Activated CD8-positive, alpha-beta T cell treated with anti-CD3 and anti-CD28 coated beads for 36 hours (primary cell): Measurements from ENCODE around the gene INPP5F. TPM values are rescaled to one million over a fixed set of nuclear protein-coding genes. Genes with fewer than 3 reads are reported as not detected.
A peak's percentile ranks its signal among the peaks of the same experiment; 100 is the strongest.

Experiments
- ATAC-seq: fragments of 200-7000 bp; cut with Tn5 transposase; one replicate; pipeline ENCODE4 v1.10.0; 2021; ENCODE audit warnings: mild to moderate bottlenecking, moderate library complexity
- CTCF ChIA-PET: fragments of 350-600 bp; sonication (Branson Sonifier 250); formaldehyde crosslinking; loops from one replicate; lab custom pipeline; 2021; ENCODE audit warnings: antibody characterized with exemption; lab: Charles Lee
- POLR2A ChIA-PET: fragments of 350-600 bp; sonication (Branson Sonifier 250); formaldehyde crosslinking; loops from one replicate; lab custom pipeline; 2021; ENCODE audit warnings: antibody characterized with exemption; lab: Charles Lee
- DNase-seq: peaks from one replicate; pipeline ENCODE4 v3.0.0-alpha.2; 2020
- H3K27ac Mint-ChIP-seq: one replicate; pipeline ENCODE4 v1.8.0; 2021; ENCODE audit warnings: mild to moderate bottlenecking, mixed read lengths
- H3K27me3 Mint-ChIP-seq: one replicate; pipeline ENCODE4 v1.8.0; 2021; ENCODE audit warnings: mixed read lengths
- H3K36me3 Mint-ChIP-seq: one replicate; pipeline ENCODE4 v1.8.0; 2021; ENCODE audit warnings: low read depth, mixed read lengths
- H3K4me1 Mint-ChIP-seq: one replicate; pipeline ENCODE4 v1.8.0; 2021; ENCODE audit warnings: low read depth, mixed read lengths
- H3K4me3 Mint-ChIP-seq: one replicate; pipeline ENCODE4 v1.8.0; 2021; ENCODE audit warnings: mild to moderate bottlenecking, moderate library complexity, mixed read lengths
- H3K9me3 Mint-ChIP-seq: one replicate; pipeline ENCODE4 v1.8.0; 2021; ENCODE audit warnings: mixed read lengths
- intact Hi-C: fragments of 100-400 bp; cut with micrococcal nuclease; formaldehyde crosslinking; loops from one replicate; pipeline ENCODE4 v1.10.0; 2022
- total RNA-seq, 2 experiments: library from RNA; stranded (reverse); gene quantifications; one replicate each; pipeline ENCODE4 v1.2.3, GENCODE V29; 2021
- TF ChIP-seq, protein P1 (sequence below): fragments of 200-600 bp; IDR thresholded peaks from one replicate; pipeline ENCODE4 v1.8.0; 2022; ENCODE audit warnings: antibody characterized with exemption, mild to moderate bottlenecking

INPP5F gene
- total RNA-seq, 2 experiments from 2014 or later = 10.7 TPM

DNA sequence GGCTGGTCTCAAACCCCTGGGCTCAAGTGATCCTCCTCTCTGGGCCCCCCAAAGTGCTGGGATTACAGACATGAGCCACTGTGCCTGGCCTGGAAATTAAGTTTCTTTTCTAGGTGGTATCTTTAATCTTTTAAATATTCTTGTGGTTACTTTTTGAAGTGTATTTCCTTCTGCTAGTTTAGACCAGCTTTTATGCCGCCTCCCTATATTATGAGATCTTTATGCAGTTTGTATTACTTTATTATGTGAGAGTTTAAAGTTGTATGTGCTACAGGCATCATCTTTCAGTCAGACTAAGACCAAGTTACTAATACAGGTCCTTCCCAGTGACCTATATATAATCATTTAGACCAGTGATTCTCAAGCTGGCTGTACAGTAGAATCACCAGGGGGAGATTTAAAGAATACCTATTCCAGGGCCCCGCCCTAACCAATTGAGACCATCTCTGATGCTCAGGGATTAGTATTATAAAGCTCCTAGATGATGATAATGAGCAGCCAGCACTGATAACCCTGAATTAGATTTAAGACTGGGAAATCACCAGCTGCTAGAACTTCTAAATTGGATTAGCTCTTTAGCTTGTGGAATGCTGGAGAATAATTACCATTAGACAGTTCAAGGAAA lies 11.3 kb downstream of the INPP5F start:
- CTCF ChIA-PET = interaction anchor here (1.3 to 3.3 kb wide), 6 partner anchors 11 to 122 kb away, joined by 3 to 24 read pairs (median 6); partner anchors contain the start of gene INPP5F
- peaks cover 35% of the 10 kb centered on the region for H3K4me1 Mint-ChIP-seq
- no peak overlapping the region for H3K27ac Mint-ChIP-seq
- intact Hi-C loops = no loop called here
- no peaks in the 10 kb centered on the region for H3K9me3 Mint-ChIP-seq
- DNase-seq = no peak
- no peak for ATAC-seq
- no peaks in the 10 kb centered on the region for H3K27me3 Mint-ChIP-seq
- H3K36me3 Mint-ChIP-seq = peaks cover 4% of the 10 kb centered on the region
- POLR2A ChIA-PET = interaction anchor here (1.5 to 2.3 kb wide), 2 partner anchors 10 to 135 kb away, joined by 5 to 7 read pairs; partner anchors contain the start of genes INPP5F and MCMBP
- TF ChIP-seq, protein P1, sequence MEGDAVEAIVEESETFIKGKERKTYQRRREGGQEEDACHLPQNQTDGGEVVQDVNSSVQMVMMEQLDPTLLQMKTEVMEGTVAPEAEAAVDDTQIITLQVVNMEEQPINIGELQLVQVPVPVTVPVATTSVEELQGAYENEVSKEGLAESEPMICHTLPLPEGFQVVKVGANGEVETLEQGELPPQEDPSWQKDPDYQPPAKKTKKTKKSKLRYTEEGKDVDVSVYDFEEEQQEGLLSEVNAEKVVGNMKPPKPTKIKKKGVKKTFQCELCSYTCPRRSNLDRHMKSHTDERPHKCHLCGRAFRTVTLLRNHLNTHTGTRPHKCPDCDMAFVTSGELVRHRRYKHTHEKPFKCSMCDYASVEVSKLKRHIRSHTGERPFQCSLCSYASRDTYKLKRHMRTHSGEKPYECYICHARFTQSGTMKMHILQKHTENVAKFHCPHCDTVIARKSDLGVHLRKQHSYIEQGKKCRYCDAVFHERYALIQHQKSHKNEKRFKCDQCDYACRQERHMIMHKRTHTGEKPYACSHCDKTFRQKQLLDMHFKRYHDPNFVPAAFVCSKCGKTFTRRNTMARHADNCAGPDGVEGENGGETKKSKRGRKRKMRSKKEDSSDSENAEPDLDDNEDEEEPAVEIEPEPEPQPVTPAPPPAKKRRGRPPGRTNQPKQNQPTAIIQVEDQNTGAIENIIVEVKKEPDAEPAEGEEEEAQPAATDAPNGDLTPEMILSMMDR = no peak
- H3K4me3 Mint-ChIP-seq = no peak overlapping the region

DNA sequence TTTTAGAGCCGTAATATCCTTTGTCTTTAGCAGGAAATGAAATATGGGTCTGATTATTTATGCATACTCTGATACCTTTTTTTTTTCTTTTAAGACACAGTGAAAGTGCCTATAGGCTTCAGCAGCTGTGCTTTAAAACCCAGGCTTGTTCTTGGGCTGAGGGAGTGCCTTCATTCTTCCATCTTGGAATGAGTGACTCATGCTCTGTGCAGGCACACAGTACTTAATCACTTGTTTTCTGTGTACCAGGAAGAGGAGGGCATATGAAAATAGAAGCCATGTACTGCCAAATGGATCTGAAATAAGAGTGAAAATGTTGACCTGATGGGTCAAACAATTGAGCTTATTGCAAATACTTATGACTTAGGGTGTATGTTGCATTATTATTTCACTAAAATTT lies 12.0 kb downstream of the INPP5F start:
- ATAC-seq (peak; percentile 81), DNase-seq (peak; percentile 14)
- POLR2A ChIA-PET = interaction anchor here (1.5 to 2.3 kb wide), 2 partner anchors 11 to 134 kb away, joined by 5 to 7 read pairs; partner anchors contain the start of genes INPP5F and MCMBP
- Mint-ChIP-seq H3K4me1 (peaks cover 35% of the 10 kb centered on the region), H3K36me3 (peaks cover 3% of the 10 kb centered on the region), H3K27me3 (no peaks in the 10 kb centered on the region), H3K4me3 (no peak overlapping the region), H3K9me3 (no peaks in the 10 kb centered on the region), H3K27ac (no peak overlapping the region)
- intact Hi-C loops = no loop called here
- TF ChIP-seq, protein P1 = no peak
- CTCF ChIA-PET = interaction anchor here (0.6 to 3.3 kb wide), 7 partner anchors 12 to 191 kb away, joined by 3 to 24 read pairs (median 5); partner anchors contain the start of gene INPP5F

DNA sequence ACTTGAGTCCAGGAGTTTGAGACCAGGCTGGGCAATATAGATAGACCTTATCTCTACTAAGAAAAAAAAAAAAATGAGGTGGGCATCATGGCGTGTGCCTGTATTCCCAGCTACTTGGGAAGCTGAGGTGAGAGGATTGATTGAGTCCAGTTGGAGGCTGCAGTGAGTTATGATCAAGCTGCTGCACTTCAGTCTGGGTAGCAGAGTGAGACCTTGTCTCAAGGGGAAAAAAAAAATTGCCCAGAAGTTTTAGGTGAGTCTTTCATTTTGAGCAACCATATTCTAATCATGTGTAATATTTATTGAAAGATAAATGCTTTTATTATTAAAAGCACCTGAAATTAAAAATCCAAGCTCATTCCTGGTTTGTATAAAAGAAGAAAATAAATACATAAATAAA lies 13.1 kb downstream of the INPP5F start:
- CTCF ChIA-PET = interaction anchor here (1.0 to 3.3 kb wide), 3 partner anchors 12 to 53 kb away, joined by 3 to 24 read pairs (median 3); no protein-coding TSS in a partner anchor
- intact Hi-C loops = no loop called here
- H3K36me3 Mint-ChIP-seq = no peaks in the 10 kb centered on the region

DNA sequence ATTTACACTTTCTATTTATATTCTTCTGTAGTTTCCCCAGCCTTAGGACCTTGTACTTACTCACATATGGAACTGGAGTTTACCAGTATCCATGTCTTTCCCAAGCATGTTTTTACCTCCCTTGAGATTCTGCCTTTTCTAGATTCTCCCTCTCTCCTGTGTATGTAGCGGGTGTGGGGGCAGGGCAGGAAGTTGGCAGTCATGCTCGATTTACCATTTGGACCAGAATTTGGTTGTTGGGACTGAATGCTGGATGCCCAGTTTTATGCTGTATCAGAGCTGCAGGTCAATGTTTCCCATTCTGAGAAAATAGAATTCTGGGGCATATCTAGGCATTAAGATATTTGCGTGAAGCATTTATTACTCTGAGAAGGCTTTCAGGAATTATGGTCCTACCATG lies 14.2 kb downstream of the INPP5F start:
- H3K9me3 Mint-ChIP-seq = no peaks in the 10 kb centered on the region
- ChIA-PET CTCF (no interaction called here), POLR2A (no interaction called here)

More for the DNA sequence above, 13.1 kb downstream of the INPP5F start:
- DNase-seq = no peak
- Mint-ChIP-seq H3K4me1 (peaks cover 37% of the 10 kb centered on the region), H3K27ac (no peak overlapping the region), H3K9me3 (no peaks in the 10 kb centered on the region), H3K27me3 (no peaks in the 10 kb centered on the region), H3K4me3 (no peak overlapping the region)
- ATAC-seq = no peak
- TF ChIP-seq, protein P1 = no peak
- POLR2A ChIA-PET = interaction anchor here (0.6 kb wide), 2 partner anchors 167 to 578 kb away, joined by 4 to 5 read pairs; no protein-coding TSS in a partner anchor

More for the DNA sequence above, 14.2 kb downstream of the INPP5F start:
- intact Hi-C loops = no loop called here
- H3K27ac Mint-ChIP-seq = no peak overlapping the region
- no peaks in the 10 kb centered on the region for H3K36me3 Mint-ChIP-seq
- H3K27me3 Mint-ChIP-seq = no peaks in the 10 kb centered on the region
- TF ChIP-seq, protein P1 = no peak
- DNase-seq (no peak), ATAC-seq (no peak)
- H3K4me1 Mint-ChIP-seq = peaks cover 42% of the 10 kb centered on the region
- H3K4me3 Mint-ChIP-seq = no peak overlapping the region
